ENCODE results near the gene MAPK9. TPM values are rescaled to one million over a fixed set of nuclear protein-coding genes. Genes with fewer than 3 reads are reported as not detected.
A peak's percentile ranks its signal among the peaks of the same experiment; 100 is the strongest.

Gene MAPK9
- total RNA-seq, 1 experiment from 2014 or later, result 54.0 TPM

DNA sequence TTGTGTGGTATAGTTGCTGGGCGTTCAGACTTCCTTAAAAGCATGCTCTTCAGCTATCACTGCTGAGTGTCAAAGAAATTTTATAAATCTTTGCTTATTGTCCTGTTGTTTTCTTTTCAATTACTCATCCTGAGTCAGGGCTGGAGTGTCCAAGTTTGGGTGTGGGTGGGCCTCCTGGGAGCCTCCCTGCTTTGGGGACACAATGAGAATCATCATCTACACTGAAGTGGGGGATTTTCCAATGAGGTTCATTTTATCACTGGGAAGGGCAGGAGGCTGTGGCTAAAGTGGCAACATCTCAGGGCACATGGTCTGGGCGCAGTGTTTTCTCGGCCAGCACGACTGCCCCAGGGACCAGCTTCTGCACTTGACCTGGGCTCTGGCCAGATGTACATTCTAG lies 41.8 kb upstream of the MAPK9 start:
- Histone ChIP-seq H3K9me2 (ENCODE audit: insufficient read depth) (no peaks in the 10 kb centered on the region), H3K27ac (peak overlapping the region; percentile 90), H3K27me3 (ENCODE audit: insufficient read depth, low read depth) (no peaks in the 10 kb centered on the region), H3K4me3 (no peak overlapping the region), H3K36me3 (ENCODE audit: low read depth) (no peaks in the 10 kb centered on the region), H4K20me1 (ENCODE audit: insufficient read depth) (no peaks in the 10 kb centered on the region), H3K4me1 (replicated peaks; ENCODE audit: insufficient read depth) (peaks cover 66% of the 10 kb centered on the region), H3K4me2 (peak overlapping the region; percentile 77), H3K79me2 (ENCODE audit: low read depth) (peaks cover 7% of the 10 kb centered on the region; the same call in 1 of the 2 replicates), H3K9me3 (ENCODE audit: insufficient read depth, low read depth) (no peaks in the 10 kb centered on the region), H2AFZ (no peak overlapping the region), H3F3A (ENCODE audit: insufficient read depth, low read depth) (peaks cover 47% of the 10 kb centered on the region)
- intact Hi-C loops (cut with micrococcal nuclease; ENCODE audit: unreplicated experiment), result loop anchor here (1.0 kb wide), 1 partner anchor 20 kb away; the partner anchor contains the start of gene GFPT2
- POLR2A ChIA-PET (ENCODE audit: unreplicated experiment), result no interaction called here
- BruUV-seq (replicated peaks), result no TSS peak
- CTCF ChIA-PET, result no interaction called here
- peak; percentile 70 to 84 for DNase-seq
- TF ChIP-seq, protein P1, sequence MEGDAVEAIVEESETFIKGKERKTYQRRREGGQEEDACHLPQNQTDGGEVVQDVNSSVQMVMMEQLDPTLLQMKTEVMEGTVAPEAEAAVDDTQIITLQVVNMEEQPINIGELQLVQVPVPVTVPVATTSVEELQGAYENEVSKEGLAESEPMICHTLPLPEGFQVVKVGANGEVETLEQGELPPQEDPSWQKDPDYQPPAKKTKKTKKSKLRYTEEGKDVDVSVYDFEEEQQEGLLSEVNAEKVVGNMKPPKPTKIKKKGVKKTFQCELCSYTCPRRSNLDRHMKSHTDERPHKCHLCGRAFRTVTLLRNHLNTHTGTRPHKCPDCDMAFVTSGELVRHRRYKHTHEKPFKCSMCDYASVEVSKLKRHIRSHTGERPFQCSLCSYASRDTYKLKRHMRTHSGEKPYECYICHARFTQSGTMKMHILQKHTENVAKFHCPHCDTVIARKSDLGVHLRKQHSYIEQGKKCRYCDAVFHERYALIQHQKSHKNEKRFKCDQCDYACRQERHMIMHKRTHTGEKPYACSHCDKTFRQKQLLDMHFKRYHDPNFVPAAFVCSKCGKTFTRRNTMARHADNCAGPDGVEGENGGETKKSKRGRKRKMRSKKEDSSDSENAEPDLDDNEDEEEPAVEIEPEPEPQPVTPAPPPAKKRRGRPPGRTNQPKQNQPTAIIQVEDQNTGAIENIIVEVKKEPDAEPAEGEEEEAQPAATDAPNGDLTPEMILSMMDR (conservative IDR thresholded peaks at IDR 0.05), result no peak
- no peak for TF ChIP-seq EZH2 (IDR thresholded peaks at IDR 0.05; ENCODE audit: low read depth)

DNA sequence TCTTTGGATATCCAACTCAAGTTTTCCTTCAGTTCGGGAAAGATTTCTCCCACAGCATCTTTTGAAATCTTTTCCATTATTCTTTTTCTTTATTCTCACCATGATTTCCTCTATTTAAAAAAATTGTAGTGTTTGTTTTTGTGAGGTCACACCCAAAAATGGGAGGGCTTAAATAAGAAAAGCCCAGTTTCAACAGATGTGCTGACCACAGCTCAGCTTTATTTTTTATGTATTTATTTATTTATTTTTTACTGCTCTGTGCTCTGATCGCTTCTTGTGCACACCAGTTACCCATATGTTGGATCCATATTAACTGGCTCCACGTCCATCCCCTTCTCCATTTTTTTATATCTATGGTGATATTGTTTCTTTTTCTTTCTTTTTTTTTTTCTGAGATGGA lies 41.0 kb upstream of the MAPK9 start:
- no peaks in the 10 kb centered on the region for H3K9me2 ChIP-seq (ENCODE audit: insufficient read depth)
- no TSS peak for BruUV-seq (replicated peaks)
- ChIA-PET CTCF (interaction anchor here (1.2 kb wide), 1 partner anchor 40 kb away, joined by 3 read pairs; no protein-coding TSS in a partner anchor), POLR2A (ENCODE audit: unreplicated experiment) (interaction anchor here (0.5 kb wide), 1 partner anchor 1659 kb away, joined by 3 read pairs; no protein-coding TSS in a partner anchor)
- peaks cover 66% of the 10 kb centered on the region for H3K4me1 ChIP-seq (replicated peaks; ENCODE audit: insufficient read depth)
- peak overlapping the region; percentile 90 for H3K27ac ChIP-seq
- H4K20me1 ChIP-seq (ENCODE audit: insufficient read depth), result no peaks in the 10 kb centered on the region
- intact Hi-C loops (cut with micrococcal nuclease; ENCODE audit: unreplicated experiment), result loop anchor here (1.0 kb wide), 1 partner anchor 20 kb away; the partner anchor contains the start of gene GFPT2
- no peak overlapping the region for H2AFZ ChIP-seq
- no peaks in the 10 kb centered on the region for H3K36me3 ChIP-seq (ENCODE audit: low read depth)
- no peak for TF ChIP-seq EZH2 (IDR thresholded peaks at IDR 0.05; ENCODE audit: low read depth)
- TF ChIP-seq, protein P1 (conservative IDR thresholded peaks at IDR 0.05), result no peak
- no peak for DNase-seq
- H3K4me2 ChIP-seq, result peak overlapping the region; percentile 77
- peaks cover 7% of the 10 kb centered on the region; the same call in 1 of the 2 replicates for H3K79me2 ChIP-seq (ENCODE audit: low read depth)
- H3K9me3 ChIP-seq (ENCODE audit: insufficient read depth, low read depth), result no peaks in the 10 kb centered on the region
- no peaks in the 10 kb centered on the region for H3K27me3 ChIP-seq (ENCODE audit: insufficient read depth, low read depth)
- peaks cover 47% of the 10 kb centered on the region for H3F3A ChIP-seq (ENCODE audit: insufficient read depth, low read depth)
- H3K4me3 ChIP-seq, result no peak overlapping the region

DNA sequence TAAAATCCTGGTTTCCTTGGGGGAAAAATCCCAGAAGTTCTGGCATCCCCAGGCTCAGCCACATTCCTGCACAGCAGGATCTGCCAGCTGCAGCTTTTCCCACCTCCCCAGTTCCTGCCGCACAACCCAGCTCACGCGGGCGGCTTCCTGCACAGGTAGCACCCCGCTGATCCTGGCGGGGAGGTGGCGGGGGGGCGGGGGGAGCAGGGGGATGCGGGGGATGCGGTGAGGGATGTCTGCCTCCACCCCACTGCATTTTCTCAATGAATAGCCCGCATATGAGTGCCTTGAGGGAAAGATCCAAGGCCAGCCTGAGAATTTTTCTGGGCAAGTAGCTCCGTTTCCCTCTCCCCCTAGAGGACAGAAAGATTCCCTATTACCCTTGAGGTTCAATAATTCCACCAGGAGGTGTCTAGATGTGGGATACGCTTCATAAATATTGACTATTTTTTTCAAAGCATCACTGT lies 40.2 kb upstream of the MAPK9 start:
- H3K36me3 ChIP-seq (ENCODE audit: low read depth), result no peaks in the 10 kb centered on the region
- peak overlapping the region; percentile 8; the same call in 1 of the 2 replicates for H3K4me3 ChIP-seq
- no peaks in the 10 kb centered on the region for H4K20me1 ChIP-seq (ENCODE audit: insufficient read depth)
- CTCF ChIA-PET, result interaction anchor here (1.0 to 1.2 kb wide), 2 partner anchors 39 to 139 kb away, joined by 3 to 5 read pairs; no protein-coding TSS in a partner anchor
- H3F3A ChIP-seq (ENCODE audit: insufficient read depth, low read depth), result peaks cover 47% of the 10 kb centered on the region
- H2AFZ ChIP-seq, result no peak overlapping the region
- no TSS peak for BruUV-seq (replicated peaks)
- peak overlapping the region; percentile 90 for H3K27ac ChIP-seq
- POLR2A ChIA-PET (ENCODE audit: unreplicated experiment), result interaction anchor here (0.6 kb wide), 1 partner anchor 135 kb away, joined by 6 read pairs; no protein-coding TSS in a partner anchor
- DNase-seq, result peak; percentile 56 to 60
- H3K4me2 ChIP-seq, result peak overlapping the region; percentile 77
- no peaks in the 10 kb centered on the region for H3K9me3 ChIP-seq (ENCODE audit: insufficient read depth, low read depth)
- H3K79me2 ChIP-seq (ENCODE audit: low read depth), result peaks cover 7% of the 10 kb centered on the region; the same call in 1 of the 2 replicates
- no peaks in the 10 kb centered on the region for H3K9me2 ChIP-seq (ENCODE audit: insufficient read depth)
- intact Hi-C loops (cut with micrococcal nuclease; ENCODE audit: unreplicated experiment), result no loop called here
- no peak for TF ChIP-seq EZH2 (IDR thresholded peaks at IDR 0.05; ENCODE audit: low read depth)
- TF ChIP-seq, protein P1 (conservative IDR thresholded peaks at IDR 0.05), result peak; percentile 37; the same call in 1 of the 2 replicates
- peaks cover 66% of the 10 kb centered on the region for H3K4me1 ChIP-seq (replicated peaks; ENCODE audit: insufficient read depth)
- no peaks in the 10 kb centered on the region for H3K27me3 ChIP-seq (ENCODE audit: insufficient read depth, low read depth)
